ENCODE results near the gene DUSP2.

DNA sequence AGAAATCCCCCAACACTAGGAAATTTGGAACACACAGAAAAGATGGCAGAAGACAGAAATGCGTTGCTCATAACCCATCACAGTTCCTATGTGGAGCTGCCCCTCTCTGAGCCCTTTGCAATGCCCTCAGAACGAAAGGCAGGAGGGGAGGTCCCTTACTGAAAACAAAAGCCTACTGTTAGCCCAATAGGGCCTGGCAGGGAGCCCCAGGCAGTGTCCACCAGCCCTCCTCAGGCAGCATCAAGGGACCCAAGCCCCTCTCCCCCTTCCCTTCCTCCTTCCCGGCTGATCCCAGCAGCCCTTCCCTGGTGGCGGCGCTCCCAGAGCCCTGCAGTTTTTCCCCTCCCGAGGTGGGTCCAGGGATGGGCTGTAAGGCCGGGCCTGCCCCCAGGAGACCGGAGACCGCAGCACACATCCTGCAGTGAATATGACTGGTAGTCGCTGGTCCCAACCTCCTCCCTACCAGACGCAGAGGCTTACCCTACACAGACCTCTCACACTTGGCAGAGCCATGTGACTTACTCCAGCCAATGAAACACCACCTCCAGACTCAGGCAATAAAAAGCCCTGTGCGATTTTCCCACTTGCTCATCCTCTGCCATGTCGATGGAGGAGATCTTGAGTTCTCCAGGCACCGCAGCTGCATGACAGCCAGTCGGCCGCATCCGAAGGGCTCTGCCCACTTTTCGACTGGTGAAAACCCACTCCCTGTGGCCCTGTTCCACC is 19.4 kb upstream of the DUSP2 start:
- TF ChIP-seq, protein P1, sequence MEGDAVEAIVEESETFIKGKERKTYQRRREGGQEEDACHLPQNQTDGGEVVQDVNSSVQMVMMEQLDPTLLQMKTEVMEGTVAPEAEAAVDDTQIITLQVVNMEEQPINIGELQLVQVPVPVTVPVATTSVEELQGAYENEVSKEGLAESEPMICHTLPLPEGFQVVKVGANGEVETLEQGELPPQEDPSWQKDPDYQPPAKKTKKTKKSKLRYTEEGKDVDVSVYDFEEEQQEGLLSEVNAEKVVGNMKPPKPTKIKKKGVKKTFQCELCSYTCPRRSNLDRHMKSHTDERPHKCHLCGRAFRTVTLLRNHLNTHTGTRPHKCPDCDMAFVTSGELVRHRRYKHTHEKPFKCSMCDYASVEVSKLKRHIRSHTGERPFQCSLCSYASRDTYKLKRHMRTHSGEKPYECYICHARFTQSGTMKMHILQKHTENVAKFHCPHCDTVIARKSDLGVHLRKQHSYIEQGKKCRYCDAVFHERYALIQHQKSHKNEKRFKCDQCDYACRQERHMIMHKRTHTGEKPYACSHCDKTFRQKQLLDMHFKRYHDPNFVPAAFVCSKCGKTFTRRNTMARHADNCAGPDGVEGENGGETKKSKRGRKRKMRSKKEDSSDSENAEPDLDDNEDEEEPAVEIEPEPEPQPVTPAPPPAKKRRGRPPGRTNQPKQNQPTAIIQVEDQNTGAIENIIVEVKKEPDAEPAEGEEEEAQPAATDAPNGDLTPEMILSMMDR (IDR thresholded peaks at IDR 0.05) = no peak
- no peak for TF ChIP-seq EZH2 (IDR thresholded peaks at IDR 0.05; ENCODE audit: borderline replicate concordance, insufficient read depth, low read depth, low read length, poor library complexity, severe bottlenecking)

All from B cell (primary cell).